Breast epithelium (tissue), 3 donors: ENCODE measurements around the gene TPX2.

Experiments used
- POLR2A ChIP-seq: fragments of 450-650 bp; IDR thresholded peaks from one replicate; pipeline ENCODE4 v1.6.1; 2016; ENCODE audit warnings: antibody characterized with exemption, mild to moderate bottlenecking, moderate library complexity
- POLR2AphosphoS5 ChIP-seq, 3 donors: sonication (generic); formaldehyde crosslinking; IDR thresholded peaks; one replicate each; pipeline ENCODE4 v1.6.1; 2017; ENCODE audit warnings: antibody characterized with exemption in 3 of 3
- TF ChIP-seq, protein P1 (sequence below), 3 donors: fragments of 450-650 bp; IDR thresholded peaks; one replicate each; pipeline ENCODE4 v1.5.1; 2016 to 2017; ENCODE audit warnings: antibody characterized with exemption in 3 of 3, mild to moderate bottlenecking in 3 of 3, moderate library complexity in 3 of 3

DNA sequence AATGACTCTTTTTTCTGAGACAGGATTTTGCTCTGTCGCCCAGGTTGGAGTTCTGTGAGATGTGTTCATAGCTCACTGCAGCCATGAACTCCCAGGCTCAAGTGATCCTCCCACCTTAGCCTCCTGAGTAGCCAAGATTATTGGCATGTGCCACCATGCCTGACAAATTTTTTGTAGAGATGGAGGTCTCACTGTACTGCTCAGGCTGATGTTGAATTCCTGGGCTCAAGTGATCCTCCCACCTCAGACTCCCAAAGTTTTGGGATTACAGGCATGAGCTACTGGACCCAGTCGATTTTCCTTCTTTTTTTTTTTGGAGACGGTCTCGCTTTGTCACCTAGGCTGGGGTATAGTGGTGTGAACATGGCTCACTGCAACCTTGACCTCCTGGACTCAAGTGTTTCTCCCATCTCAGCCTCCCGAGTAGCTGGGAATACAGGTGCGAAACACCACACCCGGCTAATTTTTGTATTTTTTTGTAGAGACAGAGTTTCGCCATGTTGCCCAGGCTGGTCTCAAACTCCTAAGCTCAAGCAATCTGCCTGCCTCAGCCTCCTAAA, 40.8 kb upstream of the TPX2 start:
- TF ChIP-seq, protein P1, sequence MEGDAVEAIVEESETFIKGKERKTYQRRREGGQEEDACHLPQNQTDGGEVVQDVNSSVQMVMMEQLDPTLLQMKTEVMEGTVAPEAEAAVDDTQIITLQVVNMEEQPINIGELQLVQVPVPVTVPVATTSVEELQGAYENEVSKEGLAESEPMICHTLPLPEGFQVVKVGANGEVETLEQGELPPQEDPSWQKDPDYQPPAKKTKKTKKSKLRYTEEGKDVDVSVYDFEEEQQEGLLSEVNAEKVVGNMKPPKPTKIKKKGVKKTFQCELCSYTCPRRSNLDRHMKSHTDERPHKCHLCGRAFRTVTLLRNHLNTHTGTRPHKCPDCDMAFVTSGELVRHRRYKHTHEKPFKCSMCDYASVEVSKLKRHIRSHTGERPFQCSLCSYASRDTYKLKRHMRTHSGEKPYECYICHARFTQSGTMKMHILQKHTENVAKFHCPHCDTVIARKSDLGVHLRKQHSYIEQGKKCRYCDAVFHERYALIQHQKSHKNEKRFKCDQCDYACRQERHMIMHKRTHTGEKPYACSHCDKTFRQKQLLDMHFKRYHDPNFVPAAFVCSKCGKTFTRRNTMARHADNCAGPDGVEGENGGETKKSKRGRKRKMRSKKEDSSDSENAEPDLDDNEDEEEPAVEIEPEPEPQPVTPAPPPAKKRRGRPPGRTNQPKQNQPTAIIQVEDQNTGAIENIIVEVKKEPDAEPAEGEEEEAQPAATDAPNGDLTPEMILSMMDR (IDR thresholded peaks at IDR 0.05) = no peak
- TF ChIP-seq POLR2A (no peak), POLR2AphosphoS5 (IDR thresholded peaks at IDR 0.05) (no peak)
